GM21619 (cell line): ENCODE results near the gene PKD1.

Experiments used
- ATAC-seq: cut with Tn5 transposase; IDR thresholded peaks from one replicate; pipeline ENCODE4 v1.9.1; 2021; ENCODE audit not compliant: unreplicated experiment

The PKD1 gene

GRCh38 chr16:2170587-2171435 is 35.1 kb upstream of the PKD1 start:
- no peak for ATAC-seq

DNA sequence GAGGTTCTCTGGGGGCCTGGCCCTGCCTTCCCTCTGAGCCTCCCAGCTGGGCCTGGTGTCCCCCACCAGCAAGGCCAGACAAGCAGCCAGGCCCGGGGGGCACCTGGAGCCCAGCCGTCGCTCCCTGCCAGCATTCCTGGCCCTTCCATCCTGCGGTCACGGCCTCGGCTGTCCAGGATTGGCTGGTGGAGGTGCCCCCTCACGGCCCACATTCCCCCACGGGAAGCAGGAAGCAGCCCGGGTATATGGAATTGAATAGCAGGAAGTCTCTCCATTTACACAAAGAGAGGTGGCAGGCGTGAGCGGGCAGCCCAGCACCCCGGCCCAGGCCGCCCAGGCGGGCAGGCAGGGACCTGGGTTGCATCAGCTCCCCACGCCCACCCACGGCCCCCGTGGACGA is 34.4 kb upstream of the PKD1 start:
- no peak for ATAC-seq

GRCh38 chr16:2167068-2167638 is 31.5 kb upstream of the PKD1 start:
- no peak for ATAC-seq

GRCh38 chr16:2166263-2167067 is 30.8 kb upstream of the PKD1 start:
- no peak for ATAC-seq

DNA sequence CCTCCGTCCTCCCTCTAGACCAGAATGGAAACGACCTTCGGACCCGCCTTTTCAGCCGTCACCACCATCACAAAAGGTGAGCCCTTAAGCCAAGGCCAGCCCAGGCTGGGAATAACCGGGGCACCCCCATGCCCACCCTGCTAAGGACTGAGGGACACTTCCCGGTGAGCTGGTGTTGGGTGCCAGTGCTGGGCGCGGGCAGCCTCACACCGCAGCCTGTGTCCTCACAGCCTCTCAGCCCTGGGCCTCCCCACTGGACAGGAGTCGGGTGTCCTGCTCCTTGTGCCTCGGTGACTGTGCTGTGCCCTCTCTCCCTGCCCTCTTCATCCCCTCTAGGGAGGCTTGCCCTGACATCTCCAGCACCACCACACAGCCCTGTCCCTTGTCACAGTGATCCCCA is 30.2 kb upstream of the PKD1 start:
- ATAC-seq = no peak

DNA sequence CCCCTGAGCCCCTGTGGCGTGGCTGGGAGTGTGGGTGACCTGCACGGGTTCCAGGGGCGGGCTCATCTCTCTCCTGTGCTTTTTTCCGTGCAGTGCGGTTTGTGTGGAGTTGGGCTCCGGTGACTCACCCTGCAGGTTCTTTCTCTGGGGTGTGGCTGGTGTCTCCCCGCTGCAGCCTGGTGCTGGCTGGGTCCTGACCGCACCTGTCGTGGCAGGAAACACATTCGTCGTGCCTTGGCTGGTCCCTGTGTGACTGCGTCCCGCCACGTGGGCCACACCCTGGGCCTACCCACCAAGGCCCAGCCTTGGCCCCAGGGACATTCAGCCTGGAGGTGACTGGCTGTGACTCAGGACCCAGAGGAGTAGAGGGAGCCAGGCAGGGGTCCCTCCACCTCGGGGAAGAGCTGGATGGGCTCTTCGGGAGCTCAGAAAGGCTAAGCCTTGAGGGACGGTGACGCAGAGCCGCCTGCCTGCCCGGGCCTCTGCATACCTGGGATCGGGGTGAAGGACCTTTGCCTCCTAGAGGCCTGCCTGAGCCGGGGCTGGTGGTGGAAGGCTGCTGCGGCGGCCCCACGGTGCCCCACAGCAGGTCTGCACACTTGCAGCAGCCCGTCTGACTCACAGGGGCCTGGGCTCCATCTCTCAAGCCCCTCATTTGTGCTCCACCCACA is 27.6 kb upstream of the PKD1 start:
- ATAC-seq = no peak

DNA sequence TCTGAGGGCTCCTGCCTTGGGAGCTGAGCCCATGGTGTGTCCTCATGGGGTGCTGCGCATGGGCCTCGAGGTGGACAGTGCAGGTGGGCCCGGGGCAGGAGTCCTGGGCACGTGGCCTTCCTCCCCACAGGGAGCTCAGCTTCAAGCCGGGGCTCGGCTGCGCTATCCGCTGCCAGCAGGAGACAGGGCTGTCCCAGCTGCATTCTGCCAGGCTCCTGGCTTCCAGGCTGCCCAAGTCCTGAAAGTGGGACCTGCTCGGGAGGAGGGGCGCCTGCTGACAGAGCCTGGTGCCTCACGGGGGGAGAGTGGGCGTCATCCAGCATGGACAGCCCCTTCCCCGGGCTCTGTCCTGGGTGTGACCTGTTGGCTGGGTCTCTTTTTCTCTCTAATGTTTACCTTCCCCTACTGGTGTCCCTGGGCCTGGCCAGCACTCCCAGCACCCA is 27.0 kb upstream of the PKD1 start:
- ATAC-seq = no peak

DNA sequence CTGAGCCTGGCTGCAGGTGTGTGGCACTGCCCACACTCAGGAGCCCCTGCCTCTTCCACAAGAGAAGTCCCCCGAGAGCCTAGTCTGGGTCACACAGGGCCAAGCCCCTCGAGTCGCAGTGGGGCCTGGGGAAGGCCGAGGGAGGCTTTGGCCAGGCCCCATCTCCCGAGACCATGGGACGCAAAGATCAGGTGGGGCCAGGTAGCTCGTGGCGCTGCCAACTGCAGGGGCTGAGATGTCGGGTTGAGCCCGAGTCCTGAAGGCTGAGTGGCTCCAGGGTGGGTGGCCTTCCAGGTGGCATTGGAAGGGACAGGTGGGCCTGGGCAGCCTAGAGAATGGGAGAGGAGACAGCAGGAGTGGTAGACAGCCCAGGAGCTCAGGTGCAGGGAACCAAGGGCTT is 26.2 kb upstream of the PKD1 start:
- ATAC-seq = no peak

GRCh38 chr16:2160915-2161551 is 25.3 kb upstream of the PKD1 start:
- no peak for ATAC-seq

DNA sequence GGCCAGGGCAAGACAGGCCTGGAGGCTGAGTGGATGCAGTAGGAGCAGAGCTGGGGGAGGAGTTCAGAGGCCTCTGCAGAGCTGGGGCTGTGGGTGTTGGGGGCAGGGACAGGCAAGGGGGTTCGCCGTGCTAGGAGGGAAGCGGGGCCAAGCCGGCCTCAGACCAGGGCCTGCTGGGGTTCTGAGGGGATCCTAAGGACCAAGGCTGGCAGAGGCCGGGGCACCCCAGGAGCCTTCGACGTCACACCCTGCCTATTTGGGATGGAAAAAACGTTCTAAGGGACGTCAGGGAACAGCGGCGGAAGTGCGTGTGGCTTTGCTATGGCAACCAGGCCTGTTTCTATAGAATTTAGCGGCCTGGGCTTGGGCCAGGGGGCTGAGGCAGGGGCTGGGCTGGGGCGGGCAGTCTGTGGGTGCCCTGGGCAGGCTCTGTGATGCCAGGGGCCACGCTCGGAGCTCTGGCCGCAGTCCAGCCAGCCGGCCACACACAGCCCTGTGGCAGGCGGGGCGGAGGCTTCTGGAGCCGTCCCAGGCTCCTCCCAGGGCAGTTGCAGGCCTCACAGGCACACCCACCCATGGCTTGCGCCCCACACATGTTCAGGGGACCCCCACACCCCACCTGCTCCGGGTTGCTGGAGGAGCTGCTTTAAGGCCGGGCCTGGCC is 23.6 kb upstream of the PKD1 start:
- ATAC-seq = no peak

DNA sequence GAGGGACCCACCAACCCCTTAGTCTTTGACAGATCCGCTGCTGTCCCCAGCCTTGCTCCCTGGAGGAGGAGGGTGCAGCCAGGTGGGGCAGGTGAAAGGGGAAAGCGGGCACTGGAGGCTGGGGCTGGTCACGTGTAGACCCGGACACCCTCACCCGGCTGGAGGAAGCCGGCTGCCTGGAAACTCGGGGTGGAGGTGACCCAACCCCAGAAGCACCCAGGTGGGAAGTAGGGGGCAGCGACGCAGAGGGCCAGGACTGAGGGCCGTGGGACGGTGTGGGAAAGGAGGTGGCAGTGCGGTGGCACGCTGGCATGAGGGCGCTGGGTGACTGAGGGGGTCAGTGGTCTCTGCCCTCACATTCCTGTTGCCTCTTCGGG is 22.6 kb upstream of the PKD1 start:
- ATAC-seq = no peak

DNA sequence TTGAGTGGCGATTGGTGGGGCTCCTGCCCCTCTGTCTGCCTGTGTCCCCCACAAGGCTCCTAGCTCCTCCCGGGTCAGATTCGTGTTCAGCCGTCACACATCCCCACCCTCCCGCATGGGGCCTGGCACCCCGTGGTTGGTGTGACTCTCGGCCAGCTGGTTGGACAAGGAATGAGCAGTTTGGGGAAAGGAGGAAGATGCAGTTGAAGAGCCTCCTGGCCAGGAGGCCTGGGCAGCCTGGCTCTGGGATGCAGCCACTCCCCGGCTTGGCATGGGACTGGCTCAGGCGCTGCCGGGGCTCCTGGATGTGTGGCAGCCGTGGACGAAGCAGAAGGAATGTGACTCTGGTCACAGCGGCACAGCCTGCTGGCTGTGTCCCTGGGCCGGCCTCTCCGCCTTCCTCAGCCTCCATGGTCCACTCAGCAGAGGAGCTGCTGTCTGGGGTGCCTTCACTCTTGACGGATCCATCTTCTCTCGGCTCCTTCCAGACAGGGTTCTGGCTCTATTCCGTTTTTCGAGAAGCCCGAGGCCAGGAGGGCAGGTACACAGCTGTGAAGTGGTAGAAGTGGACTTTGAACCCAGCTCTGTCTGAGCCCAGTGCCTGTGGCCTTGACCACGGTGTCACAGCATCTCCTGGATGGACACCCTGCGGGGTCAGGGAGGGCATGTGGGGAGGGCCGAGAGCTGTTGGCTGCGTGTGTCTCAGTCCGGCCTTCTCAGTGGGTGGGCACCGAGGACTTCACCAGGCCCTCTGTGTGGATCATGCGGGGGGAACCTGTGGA is 22.0 kb upstream of the PKD1 start:
- no peak for ATAC-seq

DNA sequence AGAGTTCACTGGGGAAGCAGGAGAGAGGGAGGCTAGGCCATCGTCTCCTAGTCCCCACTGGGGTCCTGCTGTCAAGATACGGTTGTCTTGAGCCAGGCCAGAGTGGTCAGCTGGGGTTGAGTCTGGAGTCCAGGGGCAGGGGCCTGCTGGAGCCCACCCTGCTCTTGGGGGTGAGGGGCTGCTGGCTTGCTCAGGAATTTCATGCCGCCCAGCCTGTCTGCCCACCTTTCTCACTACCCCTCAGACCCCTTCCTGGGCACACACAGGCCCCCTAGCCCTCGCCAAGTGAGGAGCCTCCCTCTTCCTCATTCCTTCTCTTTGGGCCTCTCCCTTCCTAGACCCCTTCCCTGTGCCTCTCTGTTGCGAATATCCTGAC is 21.1 kb upstream of the PKD1 start:
- ATAC-seq = no peak

GRCh38 chr16:2155977-2156848 is 20.5 kb upstream of the PKD1 start:
- ATAC-seq = no peak

DNA sequence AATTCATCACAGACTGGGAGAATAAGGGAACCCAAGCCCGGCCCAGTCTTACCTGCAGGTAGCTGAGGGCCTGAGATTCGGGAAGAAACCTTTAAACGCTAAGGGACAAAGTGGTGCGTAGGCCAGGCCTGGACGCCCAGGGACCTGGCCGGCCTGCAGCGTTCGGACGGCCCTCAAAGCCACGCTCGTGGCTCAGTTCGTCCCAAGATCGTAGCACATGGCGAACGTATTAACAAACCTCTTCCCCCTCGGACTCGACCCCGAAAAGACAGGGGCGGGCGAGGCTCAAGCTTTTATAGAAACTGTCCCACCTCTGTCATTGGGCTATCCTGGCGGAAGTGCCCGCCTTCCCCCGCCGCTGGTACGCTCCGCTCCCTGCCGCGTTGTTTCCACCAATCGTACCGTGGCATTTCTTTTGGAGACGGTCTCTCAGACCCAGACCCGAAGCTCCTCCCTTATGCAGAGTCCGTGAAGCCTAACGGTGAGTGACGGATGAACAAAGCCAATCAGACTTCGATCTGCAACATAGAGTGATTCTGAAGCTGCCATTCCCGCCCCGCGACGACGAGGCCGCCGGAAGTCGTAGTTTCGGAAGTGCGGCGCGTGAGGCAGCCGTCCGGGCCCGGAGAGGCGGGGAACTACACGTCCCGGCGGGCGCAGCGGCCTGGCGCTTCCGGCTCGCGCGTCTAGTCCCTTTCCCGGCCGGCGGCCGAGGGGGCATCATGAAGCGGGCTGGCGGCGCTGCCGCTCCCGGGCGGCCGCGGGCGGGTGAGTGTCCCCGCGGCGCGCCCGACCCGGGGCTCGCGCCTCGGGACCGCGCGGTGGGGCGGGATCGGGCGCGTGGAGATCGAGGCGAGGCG is 19.6 kb upstream of the PKD1 start, which contains the start of gene TRAF7:
TSS of gene TRAF7 (plus strand) at position 692 of the 860 bp plus-strand sequence. CDS start 8,139 bp downstream, outside the sequence.
- peak; percentile 85 for ATAC-seq

- no peak for ATAC-seq
These were observed 18.9 kb upstream of the PKD1 start for GRCh38 chr16:2154533-2155090.
